GM19240 (cell line): ENCODE data around the gene HOXC6.
A peak's percentile ranks its signal among the peaks of the same experiment; 100 is the strongest.

ENCODE experiments used
- DNase-seq: peaks from one replicate; pipeline ENCODE4 v3.0.0; 2011; ENCODE audit warnings: low spot score; ENCODE audit not compliant: insufficient read length

The HOXC6 gene

GRCh38 chr12:53989227-53990113 lies 38.8 kb upstream of the HOXC6 start:
- peak; percentile 47 for DNase-seq

- no peak for DNase-seq
Measured at GRCh38 chr12:53990311-53991076, 37.7 kb upstream of the HOXC6 start.

GRCh38 chr12:53991077-53991460 lies 37.2 kb upstream of the HOXC6 start:
- no peak for DNase-seq

GRCh38 chr12:53992377-53992889 lies 35.8 kb upstream of the HOXC6 start:
- DNase-seq: no peak

- DNase-seq: no peak
Measured at GRCh38 chr12:53993162-53994008, 34.9 kb upstream of the HOXC6 start.

- no peak for DNase-seq
Measured at GRCh38 chr12:53994009-53994263, 34.3 kb upstream of the HOXC6 start.

GRCh38 chr12:53994264-53995001 lies 33.8 kb upstream of the HOXC6 start:
- no peak for DNase-seq

GRCh38 chr12:53995002-53995377 lies 33.2 kb upstream of the HOXC6 start:
- no peak for DNase-seq

- DNase-seq: no peak
Measured at GRCh38 chr12:53995378-53996239, 32.6 kb upstream of the HOXC6 start.

- DNase-seq: no peak
Measured at GRCh38 chr12:53996240-53997203, 31.7 kb upstream of the HOXC6 start.

GRCh38 chr12:53997204-53998109 lies 30.8 kb upstream of the HOXC6 start:
- no peak for DNase-seq

GRCh38 chr12:53998110-53998899 lies 29.9 kb upstream of the HOXC6 start:
- no peak for DNase-seq

- DNase-seq: no peak
Measured at GRCh38 chr12:53998900-53999236, 29.4 kb upstream of the HOXC6 start.

- DNase-seq: no peak
Measured at GRCh38 chr12:53999559-54000115, 28.6 kb upstream of the HOXC6 start.

- no peak for DNase-seq
Measured at GRCh38 chr12:54000116-54001114, 27.8 kb upstream of the HOXC6 start, which contains the start of gene HOXC9. Gene HOXC9, plus strand, starts transcription at chr12:54000161. Its CDS starts 28 bp downstream, at chr12:54000189.
